Daoy (cell line): Measurements from ENCODE around the gene RIMBP3C. TPM values are rescaled to one million over a fixed set of nuclear protein-coding genes. Genes with fewer than 3 reads are reported as not detected.
"Not testable (repeated sequence)": the region's sequence is repeated elsewhere in the genome, so short reads cannot be mapped to it uniquely, and the experiment has no call there.

Source experiments
- DNase-seq: peaks from one replicate; pipeline ENCODE4 v3.0.0-alpha.2; 2015; ENCODE audit warnings: low read depth
- total RNA-seq: library from RNA; depleted of rRNA; stranded (reverse); fragments of >200 nt; shearing (Covaris generic); gene quantifications from 2 replicates; pipeline ENCODE4 v1.2.3, GENCODE V29; 2014; rRNA removed

The RIMBP3C gene
- total RNA-seq, 1 experiment from 2014 or later: not detected

DNA sequence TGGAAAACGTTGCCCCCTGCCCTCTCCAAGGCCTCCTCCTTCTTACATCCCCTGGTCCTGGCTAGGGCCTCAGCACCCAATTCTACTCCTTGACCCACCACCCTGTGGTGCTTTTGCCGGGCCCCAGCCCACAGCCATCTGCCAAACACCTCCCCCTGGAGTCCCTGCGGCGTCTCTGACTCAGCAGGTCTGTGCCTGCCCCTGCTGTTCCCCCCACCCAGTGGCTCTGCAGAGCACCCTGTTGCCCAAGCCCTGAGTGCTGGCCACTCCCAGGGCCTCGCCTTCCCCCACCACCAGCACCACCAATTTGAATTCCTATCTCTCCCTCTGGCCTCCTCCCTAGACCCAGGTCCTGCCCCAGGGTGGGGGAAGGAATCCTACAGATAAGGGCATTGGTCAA, 19.7 kb downstream of the RIMBP3C start:
- DNase-seq: not testable (repeated sequence)

GRCh38 chr22:21526705-21527500, 24.4 kb downstream of the RIMBP3C start:
- not testable (repeated sequence) for DNase-seq

DNA sequence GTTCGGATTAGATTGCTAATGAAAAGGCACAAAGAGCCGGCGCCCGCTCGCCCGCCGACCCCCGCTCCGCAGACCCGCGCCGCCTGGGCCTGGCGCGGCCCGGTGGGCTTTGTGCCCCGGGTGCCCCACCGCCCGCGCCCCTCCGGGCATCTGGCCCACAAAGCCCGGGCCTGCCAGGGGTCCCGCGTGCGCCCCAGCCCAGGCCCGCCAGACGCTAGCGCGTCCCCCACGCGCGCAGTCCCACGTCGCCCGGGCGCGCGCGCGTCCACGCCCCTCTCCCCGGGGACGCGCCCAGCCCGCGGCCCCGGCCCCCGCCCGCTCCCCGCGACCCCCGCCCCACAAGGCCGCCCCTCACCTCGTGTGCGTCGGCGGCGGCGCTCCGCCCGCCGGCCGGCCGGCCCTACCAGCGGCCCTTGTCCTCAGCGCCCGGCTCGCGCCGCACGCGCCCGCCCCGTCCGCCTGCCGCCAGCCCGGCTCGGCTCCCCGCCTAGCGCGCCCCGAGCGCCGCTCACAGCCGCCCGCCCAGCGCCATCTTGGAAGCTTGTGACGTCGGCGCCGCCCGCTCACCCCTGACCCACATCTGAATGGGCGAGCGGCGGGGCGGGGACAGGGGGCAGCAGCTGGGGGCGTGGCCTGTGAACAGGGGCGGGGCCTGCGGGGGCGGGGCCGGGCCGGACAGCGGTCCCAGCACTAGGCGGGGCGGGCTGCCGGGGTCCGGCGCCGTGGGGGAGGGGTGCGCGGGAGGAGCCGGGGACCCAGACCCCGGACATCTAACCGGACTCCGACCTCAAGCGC, 34.1 kb downstream of the RIMBP3C start:
- DNase-seq: not testable (repeated sequence)

DNA sequence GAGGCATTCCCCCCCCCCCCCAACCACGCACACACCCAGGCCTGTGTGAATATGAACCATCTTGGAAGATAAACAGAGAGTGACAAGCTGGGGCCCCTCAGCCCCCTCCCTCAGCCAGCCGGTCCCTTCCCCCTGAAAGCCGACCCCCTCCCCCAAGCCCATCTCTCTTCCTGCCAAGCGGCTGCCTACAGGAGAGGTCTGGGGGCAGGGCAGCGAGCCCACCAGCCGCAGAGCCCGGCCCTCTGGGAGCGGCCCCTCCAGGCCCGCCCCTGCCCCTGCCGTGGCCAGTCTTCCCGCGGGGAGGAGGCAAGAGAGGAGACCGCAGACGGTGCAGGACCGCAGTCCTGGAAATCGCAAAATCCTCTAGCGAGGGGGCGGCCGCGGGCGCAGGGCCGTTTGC, 34.7 kb downstream of the RIMBP3C start:
- not testable (repeated sequence) for DNase-seq

DNA sequence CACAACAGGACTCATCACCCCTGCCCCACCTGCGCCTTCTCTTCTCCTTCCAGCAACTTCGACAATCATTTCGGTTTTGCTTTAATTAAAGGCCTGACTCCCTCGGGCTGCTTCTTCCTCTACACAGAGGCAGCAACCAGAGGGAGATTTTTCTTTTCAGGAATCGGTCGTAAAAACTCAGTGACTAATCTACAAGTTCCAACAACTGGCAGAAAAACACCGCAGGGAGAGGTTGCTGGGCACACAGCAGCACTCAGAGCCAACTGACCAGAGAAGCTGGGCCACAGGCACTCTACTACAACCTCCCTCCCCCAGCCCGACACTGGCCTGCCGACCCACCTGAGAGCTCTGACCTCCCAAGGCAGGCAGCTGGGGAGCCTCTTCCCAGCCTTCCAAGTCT, 36.0 kb downstream of the RIMBP3C start:
- DNase-seq: not testable (repeated sequence)

- not testable (repeated sequence) for DNase-seq
Observed at GRCh38 chr22:21514117-21514516, 37.1 kb downstream of the RIMBP3C start.

DNA sequence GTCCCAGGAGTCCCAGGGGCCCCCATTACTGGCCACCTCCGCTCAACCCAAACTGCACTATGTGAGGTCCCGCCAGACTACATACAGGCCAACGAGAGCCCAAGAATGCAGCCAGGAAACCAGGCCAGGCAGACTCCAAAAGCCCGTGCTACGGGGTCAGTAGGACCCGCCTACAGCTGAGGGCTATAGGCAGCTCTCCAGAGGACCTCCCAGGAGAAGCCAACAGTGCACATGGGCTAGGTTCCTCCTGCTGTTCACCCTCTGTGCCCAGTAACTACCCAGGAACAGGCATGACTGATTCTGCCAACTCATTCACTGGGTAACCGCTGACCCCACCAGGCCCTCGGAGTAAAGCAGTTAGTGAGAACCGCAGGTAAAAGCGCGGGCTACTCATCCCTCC, 39.2 kb downstream of the RIMBP3C start:
- not testable (repeated sequence) for DNase-seq

GRCh38 chr22:21510397-21510796, 40.9 kb downstream of the RIMBP3C start:
- DNase-seq: not testable (repeated sequence)

DNA sequence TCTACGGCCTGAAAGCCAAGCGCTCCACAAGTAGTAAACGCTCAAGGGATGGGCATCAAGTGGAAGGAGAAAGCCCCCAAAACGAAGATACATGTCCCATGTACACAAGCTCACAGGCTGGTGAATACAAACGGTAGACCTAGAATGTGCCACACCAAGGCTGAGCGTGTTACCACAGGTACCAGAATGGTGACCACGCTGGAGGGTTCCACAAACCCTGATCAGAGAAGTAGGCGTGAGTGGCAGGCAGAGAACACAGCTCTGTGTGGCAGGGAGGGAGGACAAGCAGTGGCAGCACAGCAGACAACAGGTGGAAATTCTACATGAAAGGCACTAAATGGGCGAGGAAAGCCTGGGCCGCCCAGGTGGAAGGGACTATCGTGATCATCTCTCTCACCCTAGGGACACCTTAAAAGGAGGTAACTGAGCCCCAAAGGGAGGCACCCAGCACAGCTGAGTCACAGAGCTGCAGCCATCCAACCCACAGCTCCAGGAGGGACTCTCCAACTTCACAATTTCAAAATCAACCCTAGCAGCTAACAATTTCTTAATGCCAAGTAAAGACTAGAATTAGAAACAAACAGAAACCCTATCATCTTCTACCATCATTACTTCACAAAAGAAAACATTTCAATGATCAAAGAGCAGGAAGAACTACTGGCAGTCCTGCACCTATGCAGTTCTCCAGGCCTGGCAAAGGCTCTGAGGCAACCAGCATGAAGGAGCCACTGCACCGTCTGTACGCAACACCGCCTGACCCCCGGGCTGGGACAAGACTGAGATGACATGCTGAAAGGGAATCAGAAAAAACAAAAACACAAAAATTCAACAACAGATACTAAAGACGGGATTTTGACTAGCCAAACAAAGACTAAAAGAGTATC, 51.4 kb downstream of the RIMBP3C start:
- not testable (repeated sequence) for DNase-seq

- DNase-seq: not testable (repeated sequence)
Observed at GRCh38 chr22:21498489-21498888, 52.8 kb downstream of the RIMBP3C start.

- not testable (repeated sequence) for DNase-seq
Observed at GRCh38 chr22:21497984-21498383, 53.3 kb downstream of the RIMBP3C start.

Other genes starting within 250 kb of the RIMBP3C start
- 0.12 and 0.63 TPM in 2 replicates for gene RIMBP3B, start 167.7 kb downstream of the RIMBP3C start, total RNA-seq
- 2.4 and 3.0 TPM in 2 replicates for gene HIC2, start 134.1 kb downstream of the RIMBP3C start, total RNA-seq
- gene TMEM191C, start 84.1 kb downstream of the RIMBP3C start, total RNA-seq: 0.51 TPM in 1 of 2 replicates, not detected in the other
- 62.9 and 69.3 TPM in 2 replicates for gene UBE2L3, start 16.3 kb upstream of the RIMBP3C start, total RNA-seq
- gene YDJC, start 78.6 kb upstream of the RIMBP3C start, total RNA-seq: 50.1 and 98.6 TPM in 2 replicates
- gene CCDC116, start 81.3 kb upstream of the RIMBP3C start, total RNA-seq: 0.29 and 7.1 TPM in 2 replicates
- 53.8 and 79.6 TPM in 2 replicates for gene SDF2L1, start 90.8 kb upstream of the RIMBP3C start, total RNA-seq
- gene PPIL2, start 114.6 kb upstream of the RIMBP3C start, total RNA-seq: 21.2 and 23.8 TPM in 2 replicates
- 0.86 and 1.9 TPM in 2 replicates for gene YPEL1, start 184.3 kb upstream of the RIMBP3C start, total RNA-seq